GM15510 (cell line): Measurements from ENCODE around the gene POTEB3.
"Not testable (repeated sequence)": the region's sequence is repeated elsewhere in the genome, so short reads cannot be mapped to it uniquely, and the experiment has no call there.

Experiments used
- POLR2A ChIP-seq: IDR thresholded peaks from 3 replicates; pipeline ENCODE4 v1.6.1; 2011; ENCODE audit warnings: borderline replicate concordance; ENCODE audit not compliant: insufficient read length; ENCODE audit errors: extremely low read depth

The POTEB3 gene

DNA sequence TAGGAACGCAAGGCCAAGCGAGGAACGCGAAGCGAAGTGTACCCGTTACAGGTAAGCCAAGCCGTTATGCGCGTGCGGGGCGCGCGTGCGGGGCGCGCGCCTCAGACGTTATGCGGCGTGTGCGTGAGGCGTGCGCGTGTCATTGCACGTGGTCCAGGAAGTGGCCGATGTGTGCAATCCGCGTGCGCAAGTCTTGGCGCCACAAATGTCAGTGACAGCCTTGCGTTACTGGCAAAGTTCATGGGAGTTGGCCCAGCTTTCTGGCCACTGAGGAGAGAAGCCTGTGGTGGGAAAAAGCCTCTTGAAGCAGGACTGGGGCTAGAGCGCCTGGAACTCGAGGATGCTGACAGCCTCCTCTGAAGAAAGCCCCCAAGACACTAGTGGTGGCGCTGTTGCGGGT lies at the start of gene POTEB3:
TSS of gene POTEB3 (minus strand) at position 101 of the 400 bp plus-strand sequence. CDS start 488 bp downstream, outside the sequence.
- TF ChIP-seq POLR2A, result not testable (repeated sequence)
